ENCODE data around the gene CHD1L. TPM values are rescaled to one million over a fixed set of nuclear protein-coding genes. Genes with fewer than 3 reads are reported as not detected.
A peak's percentile ranks its signal among the peaks of the same experiment; 100 is the strongest.

Gene CHD1L
- total and polyA plus RNA-seq, 2 of the 4 experiments (the other 2 are of a cell fraction): 31.2 to 47.5 TPM

GRCh38 chr1:147236959-147237791, 5.3 kb upstream of the CHD1L start:
- TF ChIP-seq RCOR1 (IDR thresholded peaks at IDR 0.05; ENCODE audit: insufficient replicate concordance, low read length) (no peak), MXI1 (IDR thresholded peaks at IDR 0.05; ENCODE audit: borderline replicate concordance, low read depth, low read length) (no peak), MAFK (IDR thresholded peaks at IDR 0.05; ENCODE audit: low read depth, low read length) (no peak), SMC3 (IDR thresholded peaks at IDR 0.05; ENCODE audit: low read depth, low read length) (no peak), USF2 (IDR thresholded peaks at IDR 0.05; ENCODE audit: low read depth, low read length) (no peak), POLR2A (IDR thresholded peaks at IDR 0.05; ENCODE audit: low read depth, low read length) (no peak), ELK1 (IDR thresholded peaks at IDR 0.05; ENCODE audit: borderline replicate concordance, low read depth, low read length) (no peak), NFE2L2 (IDR thresholded peaks at IDR 0.05; ENCODE audit: low read depth, low read length) (no peak), CEBPB (IDR thresholded peaks at IDR 0.05; ENCODE audit: low read depth, low read length) (no peak), FOS (IDR thresholded peaks at IDR 0.05; ENCODE audit: low read depth, low read length) (no peak), RFX5 (IDR thresholded peaks at IDR 0.05; ENCODE audit: low read depth, low read length) (no peak), CHD1 (IDR thresholded peaks at IDR 0.05; ENCODE audit: low read depth, low read length) (no peak)
- Histone ChIP-seq H2BK15ac (ENCODE audit: low read depth, low read length) (no peak overlapping the region), H3K4me2 (ENCODE audit: low read depth, low read length) (no peak overlapping the region), H3K27me3 (ENCODE audit: control insufficient read depth, insufficient read depth, low read length) (no peaks in the 10 kb centered on the region), H3K36me3 (ENCODE audit: control insufficient read depth, insufficient read depth, low read length) (no peaks in the 10 kb centered on the region), H3K4me1 (ENCODE audit: control insufficient read depth, insufficient read depth, low read length) (peaks cover under 1% of the 10 kb centered on the region; the same call in 1 of the 2 replicates), H3K23ac (ENCODE audit: low read depth, low read length) (no peak overlapping the region), H4K8ac (ENCODE audit: low read depth in 2 of 2, low read length in 2 of 2) (no peak overlapping the region), H2BK120ac (ENCODE audit: low read depth, low read length) (no peak overlapping the region), H3K9me1 (ENCODE audit: insufficient read depth, low read length) (no peaks in the 10 kb centered on the region), H3K18ac (ENCODE audit: low read depth, low read length) (no peak overlapping the region), H2AK9ac (replicated peaks; ENCODE audit: low read depth, low read length, poor library complexity) (no peak overlapping the region), H2BK5ac (ENCODE audit: low read depth, low read length, poor library complexity, severe bottlenecking) (no peak overlapping the region), H2AFZ (replicated peaks; ENCODE audit: low read length, poor library complexity) (peak overlapping the region; percentile 70), H2BK20ac (ENCODE audit: low read depth, low read length) (no peak overlapping the region), H4K5ac (ENCODE audit: low read depth, low read length) (no peak overlapping the region), H3K27ac (ENCODE audit: insufficient read depth, low read length) (no peak overlapping the region), H4K20me1 (ENCODE audit: insufficient read depth, low read length) (no peaks in the 10 kb centered on the region), H3K4me3 (ENCODE audit: insufficient read depth, low read depth, low read length) (no peak overlapping the region), H3K14ac (replicated peaks; ENCODE audit: low read depth, low read length) (no peak overlapping the region), H3K4ac (ENCODE audit: low read depth, low read length) (no peak overlapping the region), H3K9ac (ENCODE audit: low read depth, low read length) (no peak overlapping the region), H3K56ac (ENCODE audit: extremely low read depth, insufficient read depth, low read length) (no peak overlapping the region), H3K79me1 (ENCODE audit: low read depth in 1 of 2, low read length in 2 of 2) (no peaks in the 10 kb centered on the region), H3K9me3 (ENCODE audit: control insufficient read depth, insufficient read depth, low read length) (no peaks in the 10 kb centered on the region), H4K91ac (ENCODE audit: insufficient read depth, low read depth, low read length) (no peak overlapping the region), H2AK5ac (ENCODE audit: low read depth, low read length) (no peak overlapping the region)
- ATAC-seq (ENCODE audit: low read depth) (no peak), DNase-seq (no peak)
- ChIA-PET CTCF (interaction anchor here (0.7 kb wide), 1 partner anchor 12 kb away, joined by 3 read pairs; the partner anchor contains the start of gene FMO5), POLR2A (ENCODE audit: unreplicated experiment) (no interaction called here)
- no TSS peak for BruUV-seq (replicated peaks)
- in situ Hi-C loops (cut with MboI; ENCODE audit: low sequenced_read_pairs) (no loop called here), intact Hi-C loops (cut with micrococcal nuclease) (no loop called here), dilution Hi-C loops (cut with HindIII; ENCODE audit: low sequenced_read_pairs, unreplicated experiment) (no loop called here)
- 45% methylated on average over 2 of the region's 3 CpGs; no CpG with 5 or more reads in 1 of the 2 experiments for WGBS, 2 experiments (ENCODE audit: extremely low coverage in 2 of 2, insufficient read length in 1 of 2)

Data from IMR-90 (cell line).